ENCODE results near the gene PIK3C2A.

DNA sequence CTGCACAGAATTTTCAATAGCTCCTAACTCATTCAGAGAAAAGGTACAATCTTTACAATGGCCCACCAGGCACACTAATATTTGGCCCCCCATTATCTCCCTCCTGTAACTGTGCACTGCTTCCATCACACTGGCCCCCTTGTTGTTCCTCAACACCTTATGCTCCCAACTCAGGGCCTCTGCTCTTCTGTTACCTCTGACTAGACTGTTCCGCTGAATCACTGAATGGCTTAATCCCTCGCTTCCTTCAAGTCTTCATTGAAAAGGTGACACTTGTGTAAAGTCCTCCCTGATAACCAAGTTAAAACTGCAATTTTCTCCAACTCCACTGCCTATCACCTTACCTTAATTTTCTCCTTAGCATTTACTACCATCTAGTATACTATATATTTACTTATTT, 21.8 kb downstream of the PIK3C2A start:
- TF ChIP-seq, protein P1, sequence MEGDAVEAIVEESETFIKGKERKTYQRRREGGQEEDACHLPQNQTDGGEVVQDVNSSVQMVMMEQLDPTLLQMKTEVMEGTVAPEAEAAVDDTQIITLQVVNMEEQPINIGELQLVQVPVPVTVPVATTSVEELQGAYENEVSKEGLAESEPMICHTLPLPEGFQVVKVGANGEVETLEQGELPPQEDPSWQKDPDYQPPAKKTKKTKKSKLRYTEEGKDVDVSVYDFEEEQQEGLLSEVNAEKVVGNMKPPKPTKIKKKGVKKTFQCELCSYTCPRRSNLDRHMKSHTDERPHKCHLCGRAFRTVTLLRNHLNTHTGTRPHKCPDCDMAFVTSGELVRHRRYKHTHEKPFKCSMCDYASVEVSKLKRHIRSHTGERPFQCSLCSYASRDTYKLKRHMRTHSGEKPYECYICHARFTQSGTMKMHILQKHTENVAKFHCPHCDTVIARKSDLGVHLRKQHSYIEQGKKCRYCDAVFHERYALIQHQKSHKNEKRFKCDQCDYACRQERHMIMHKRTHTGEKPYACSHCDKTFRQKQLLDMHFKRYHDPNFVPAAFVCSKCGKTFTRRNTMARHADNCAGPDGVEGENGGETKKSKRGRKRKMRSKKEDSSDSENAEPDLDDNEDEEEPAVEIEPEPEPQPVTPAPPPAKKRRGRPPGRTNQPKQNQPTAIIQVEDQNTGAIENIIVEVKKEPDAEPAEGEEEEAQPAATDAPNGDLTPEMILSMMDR (conservative IDR thresholded peaks at IDR 0.05 in 1 of 2, IDR thresholded peaks at IDR 0.05 in 1 of 2; ENCODE audit: extremely low read depth in 1 of 2, insufficient read depth in 1 of 2, low read depth in 1 of 2, low read length in 2 of 2): no peak
- no peak for TF ChIP-seq EZH2 (IDR thresholded peaks at IDR 0.05; ENCODE audit: borderline replicate concordance, low read length)
